NB4 (cell line): Measurements from ENCODE around the gene FLOT2.

Experiments used
- DNase-seq: peaks from one replicate; pipeline ENCODE4 v3.0.0; 2010; ENCODE audit warnings: low read depth
- H3K4me3 ChIP-seq: one replicate; pipeline ENCODE4 v1.5.1; 2011; ENCODE audit warnings: mild to moderate bottlenecking, low read depth, low read length, moderate library complexity
- CTCF ChIP-seq: IDR thresholded peaks from one replicate; pipeline ENCODE4 v1.5.1; 2012; ENCODE audit warnings: low read depth, low read length
- MAX ChIP-seq: IDR thresholded peaks from 2 replicates; pipeline ENCODE4 v1.6.1; 2011; ENCODE audit warnings: low read depth, low read length
- MYC ChIP-seq: IDR thresholded peaks from 2 replicates; pipeline ENCODE4 v1.6.1; 2011; ENCODE audit warnings: low read depth, low read length
- POLR2A ChIP-seq: IDR thresholded peaks from 2 replicates; pipeline ENCODE4 v1.6.1; 2011; ENCODE audit warnings: mild to moderate bottlenecking; ENCODE audit not compliant: insufficient read length; ENCODE audit errors: extremely low read depth

FLOT2 gene

GRCh38 chr17:28887871-28888471 is 9.6 kb downstream of the FLOT2 start:
- DNase-seq: no peak
- TF ChIP-seq CTCF (no peak), POLR2A (no peak), MYC (no peak), MAX (no peak)

GRCh38 chr17:28885951-28886350 is 11.6 kb downstream of the FLOT2 start:
- TF ChIP-seq CTCF (no peak), MYC (no peak), POLR2A (no peak), MAX (no peak)
- no peak for DNase-seq
- no peak overlapping the region for H3K4me3 ChIP-seq

More at GRCh38 chr17:28887871-28888471, 9.6 kb downstream of the FLOT2 start:
- no peak overlapping the region for H3K4me3 ChIP-seq

GRCh38 chr17:28885363-28885762 is 12.2 kb downstream of the FLOT2 start:
- DNase-seq: no peak
- H3K4me3 ChIP-seq: no peak overlapping the region
- no peak for TF ChIP-seq MYC

- no peak overlapping the region for H3K4me3 ChIP-seq
- no peak for TF ChIP-seq POLR2A
- no peak for TF ChIP-seq CTCF
- no peak for TF ChIP-seq MAX
- no peak for TF ChIP-seq MYC
- DNase-seq: no peak
Observed at GRCh38 chr17:28883967-28884702, 13.4 kb downstream of the FLOT2 start.

- H3K4me3 ChIP-seq: no peak overlapping the region
- no peak for DNase-seq
- TF ChIP-seq POLR2A: no peak
- no peak for TF ChIP-seq CTCF
- no peak for TF ChIP-seq MYC
- no peak for TF ChIP-seq MAX
Observed at GRCh38 chr17:28882154-28882895, 15.2 kb downstream of the FLOT2 start.

GRCh38 chr17:28881533-28882056 is 15.9 kb downstream of the FLOT2 start:
- TF ChIP-seq CTCF (no peak), POLR2A (no peak)
- no peak overlapping the region for H3K4me3 ChIP-seq
- DNase-seq: no peak
